HEK293 (cell line): ENCODE measurements around the gene SCGB3A2.

Source experiments
- CTCF ChIA-PET: fragments of 350-600 bp; formaldehyde crosslinking; extraction: SDS; loops from one replicate; lab custom pipeline; 2021; ENCODE audit warnings: antibody characterized with exemption; lab: Yijun Ruan, JAX
- POLR2A ChIA-PET: fragments of 300-600 bp; formaldehyde crosslinking; extraction: SDS; loops from one replicate; lab custom pipeline; 2020; ENCODE audit warnings: antibody characterized with exemption, inconsistent platforms; lab: Yijun Ruan, JAX
- H3K27ac ChIP-seq: fragments of 200-500 bp; sonication (Bioruptor generic); 2 replicates; pipeline ENCODE4 v1.5.1; 2014; ENCODE audit warnings: low read depth, low read length, control low read depth, inconsistent platforms; ENCODE audit errors: extremely low read depth
- H3K36me3 ChIP-seq, 2 experiments: fragments of 200-500 bp in 1 of 2; sonication (Bioruptor generic) in 1 of 2; 1 replicate in 1 of 2; 2 replicates in 1 of 2; pipeline ENCODE4 v1.5.1; 2014 to 2017; ENCODE audit warnings: inconsistent platforms in 2 of 2, low read length in 2 of 2; ENCODE audit not compliant: control insufficient read depth in 2 of 2, insufficient read depth in 1 of 2
- H3K4me1 ChIP-seq: fragments of 200-500 bp; sonication (Bioruptor generic); 2 replicates; pipeline ENCODE4 v1.5.1; 2014; ENCODE audit warnings: mild to moderate bottlenecking, low read length, inconsistent platforms; ENCODE audit not compliant: control insufficient read depth, insufficient read depth
- H3K4me3 ChIP-seq: 2 replicates; pipeline ENCODE4 v1.5.1; 2011; ENCODE audit warnings: low read depth, mild to moderate bottlenecking, control low read depth, low read length, moderate library complexity
- H3K9me3 ChIP-seq: fragments of 200-500 bp; sonication (Bioruptor generic); 2 replicates; pipeline ENCODE4 v1.5.1; 2014; ENCODE audit warnings: low read depth, low read length, inconsistent platforms; ENCODE audit not compliant: control insufficient read depth, insufficient read depth
- MYNN ChIP-seq: fragments of 450-650 bp; formaldehyde crosslinking; IDR thresholded peaks from 2 replicates; pipeline ENCODE4 v1.5.1; 2016; ENCODE audit warnings: missing biosample characterization, missing genetic modification characterization, borderline replicate concordance
- MZF1 ChIP-seq: fragments of 450-650 bp; formaldehyde crosslinking; IDR thresholded peaks from 2 replicates; pipeline ENCODE4 v1.5.1; 2017; ENCODE audit warnings: missing biosample characterization, missing genetic modification characterization, borderline replicate concordance
- OVOL3 ChIP-seq: fragments of 450-650 bp; formaldehyde crosslinking; IDR thresholded peaks from 2 replicates; pipeline ENCODE4 v1.5.1; 2016; ENCODE audit warnings: missing biosample characterization, missing genetic modification characterization
- SALL2 ChIP-seq: fragments of 450-650 bp; formaldehyde crosslinking; IDR thresholded peaks from 2 replicates; pipeline ENCODE4 v1.5.0; 2017; ENCODE audit warnings: missing biosample characterization, mild to moderate bottlenecking, missing genetic modification characterization, borderline replicate concordance
- TCF7L2 ChIP-seq: IDR thresholded peaks from 2 replicates; pipeline ENCODE4 v1.6.1; 2011; ENCODE audit warnings: low read depth, mild to moderate bottlenecking, inconsistent platforms, low read length, moderate library complexity, borderline replicate concordance
- ZBTB7A ChIP-seq: fragments of 450-650 bp; formaldehyde crosslinking; IDR thresholded peaks from 2 replicates; pipeline ENCODE4 v1.5.1; 2016; ENCODE audit warnings: low read depth, missing biosample characterization, missing genetic modification characterization
- ZNF10 ChIP-seq: fragments of 450-650 bp; formaldehyde crosslinking; IDR thresholded peaks from 2 replicates; pipeline ENCODE4 v1.5.1; 2017; ENCODE audit warnings: missing biosample characterization, missing genetic modification characterization
- ZNF114 ChIP-seq: fragments of 450-650 bp; formaldehyde crosslinking; IDR thresholded peaks from 2 replicates; pipeline ENCODE4 v1.5.0; 2017; ENCODE audit warnings: missing biosample characterization, missing genetic modification characterization
- ZNF138 ChIP-seq: fragments of 450-650 bp; formaldehyde crosslinking; IDR thresholded peaks from 2 replicates; pipeline ENCODE4 v1.5.1; 2016; ENCODE audit warnings: missing biosample characterization, missing genetic modification characterization, borderline replicate concordance
- ZNF155 ChIP-seq: fragments of 450-650 bp; formaldehyde crosslinking; IDR thresholded peaks from 2 replicates; pipeline ENCODE4 v1.5.1; 2016; ENCODE audit warnings: missing biosample characterization, missing genetic modification characterization
- ZNF24 ChIP-seq: fragments of 450-650 bp; formaldehyde crosslinking; IDR thresholded peaks from 2 replicates; pipeline ENCODE4 v1.5.1; 2016; ENCODE audit warnings: missing biosample characterization, missing genetic modification characterization
- ZNF274 ChIP-seq, 2 experiments: fragments of 200-500 bp in 1 of 2; fragments of 450-650 bp in 1 of 2; sonication (Bioruptor generic) in 1 of 2; formaldehyde crosslinking in 1 of 2; IDR thresholded peaks; 2 replicates each; pipeline versions ENCODE4 v1.5.1 to v1.6.1; 2014 to 2016; ENCODE audit warnings: borderline replicate concordance in 1 of 2, inconsistent platforms in 1 of 2, low read length in 1 of 2, missing biosample characterization in 1 of 2, missing genetic modification characterization in 1 of 2
- ZNF324 ChIP-seq: fragments of 450-650 bp; formaldehyde crosslinking; IDR thresholded peaks from 2 replicates; pipeline ENCODE4 v1.5.1; 2016; ENCODE audit warnings: missing biosample characterization, missing genetic modification characterization
- ZNF341 ChIP-seq: fragments of 450-650 bp; formaldehyde crosslinking; IDR thresholded peaks from 2 replicates; pipeline ENCODE4; 2016; ENCODE audit warnings: low read depth, missing biosample characterization, missing genetic modification characterization
- ZNF416 ChIP-seq: fragments of 450-650 bp; formaldehyde crosslinking; IDR thresholded peaks from 2 replicates; pipeline ENCODE4 v1.5.1; 2016; ENCODE audit warnings: missing biosample characterization, missing genetic modification characterization
- ZNF433 ChIP-seq: fragments of 450-650 bp; formaldehyde crosslinking; IDR thresholded peaks from 2 replicates; pipeline ENCODE4 v1.5.1; 2016; ENCODE audit warnings: missing biosample characterization, missing genetic modification characterization, low read depth
- ZNF48 ChIP-seq: fragments of 450-650 bp; formaldehyde crosslinking; IDR thresholded peaks from 2 replicates; pipeline ENCODE4 v1.5.1; 2016; ENCODE audit warnings: missing biosample characterization, missing genetic modification characterization
- ZNF530 ChIP-seq: fragments of 450-650 bp; formaldehyde crosslinking; IDR thresholded peaks from 2 replicates; pipeline ENCODE4 v1.5.1; 2016; ENCODE audit warnings: low read depth, missing biosample characterization, missing genetic modification characterization
- ZNF548 ChIP-seq: fragments of 450-650 bp; formaldehyde crosslinking; IDR thresholded peaks from 2 replicates; pipeline ENCODE4 v1.5.1; 2016; ENCODE audit warnings: missing biosample characterization, missing genetic modification characterization
- ZNF561 ChIP-seq: fragments of 450-650 bp; IDR thresholded peaks from 2 replicates; pipeline ENCODE4 v1.5.1; 2018; ENCODE audit warnings: missing biosample characterization, missing genetic modification characterization, borderline replicate concordance
- ZNF600 ChIP-seq: fragments of 450-650 bp; formaldehyde crosslinking; IDR thresholded peaks from 2 replicates; pipeline ENCODE4 v1.5.1; 2016; ENCODE audit warnings: missing biosample characterization, missing genetic modification characterization
- ZNF621 ChIP-seq: fragments of 450-650 bp; formaldehyde crosslinking; IDR thresholded peaks from 2 replicates; pipeline ENCODE4 v1.5.1; 2017; ENCODE audit warnings: missing biosample characterization, missing genetic modification characterization
- ZNF747 ChIP-seq: fragments of 450-650 bp; formaldehyde crosslinking; IDR thresholded peaks from 2 replicates; pipeline ENCODE4 v1.5.1; 2016; ENCODE audit warnings: missing biosample characterization, missing genetic modification characterization
- ZNF777 ChIP-seq: fragments of 450-650 bp; formaldehyde crosslinking; IDR thresholded peaks from 2 replicates; pipeline ENCODE4 v1.5.1; 2017; ENCODE audit warnings: missing biosample characterization, missing genetic modification characterization, borderline replicate concordance
- ZSCAN30 ChIP-seq: fragments of 450-650 bp; IDR thresholded peaks from 2 replicates; pipeline ENCODE4 v1.5.1; 2018; ENCODE audit warnings: missing biosample characterization, mild to moderate bottlenecking, missing genetic modification characterization, moderate library complexity
- TF ChIP-seq, protein P1 (sequence below): fragments of 450-650 bp; formaldehyde crosslinking; IDR thresholded peaks from 2 replicates; pipeline ENCODE4 v1.5.1; 2016; ENCODE audit warnings: missing biosample characterization, missing genetic modification characterization
- TF ChIP-seq, protein P2 (sequence below): fragments of 450-650 bp; formaldehyde crosslinking; IDR thresholded peaks from 2 replicates; pipeline ENCODE4 v1.5.1; 2016; ENCODE audit warnings: missing biosample characterization, missing genetic modification characterization
- TF ChIP-seq, protein P3 (sequence below): fragments of 450-650 bp; formaldehyde crosslinking; IDR thresholded peaks from 2 replicates; pipeline ENCODE4 v1.5.1; 2016; ENCODE audit warnings: missing biosample characterization, missing genetic modification characterization
- TF ChIP-seq, protein P4 (sequence below): fragments of 450-650 bp; formaldehyde crosslinking; IDR thresholded peaks from 2 replicates; pipeline ENCODE4 v1.5.1; 2016; ENCODE audit warnings: missing biosample characterization, missing genetic modification characterization

The SCGB3A2 gene

DNA sequence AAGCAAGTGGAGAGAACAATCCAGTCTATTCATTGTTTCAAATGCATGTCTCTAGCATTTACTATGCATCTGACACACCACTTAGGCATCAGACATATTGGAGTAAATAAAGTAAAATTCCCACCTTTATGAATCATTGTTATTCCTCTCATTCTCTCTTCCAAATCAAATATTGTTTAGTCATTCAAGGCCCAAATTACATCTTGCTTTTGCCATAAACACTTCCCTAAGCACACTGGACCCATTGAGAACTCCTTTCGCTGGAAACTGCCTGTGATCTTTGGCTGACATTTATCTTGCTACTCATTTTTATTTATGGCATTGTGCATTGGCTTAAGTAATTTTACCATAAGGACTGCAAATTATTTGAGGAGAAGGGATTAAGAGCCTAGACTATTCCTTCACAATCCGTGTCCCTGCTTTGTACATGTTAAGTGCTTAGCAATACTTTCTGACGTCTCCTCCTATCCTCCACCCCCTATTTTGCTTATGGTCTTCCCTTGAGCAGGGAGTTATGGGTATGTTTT, 20.4 kb downstream of the SCGB3A2 start (continued):
- TF ChIP-seq ZNF561 (tag by site-specific recombination) (no peak), ZNF114 (no peak)

DNA sequence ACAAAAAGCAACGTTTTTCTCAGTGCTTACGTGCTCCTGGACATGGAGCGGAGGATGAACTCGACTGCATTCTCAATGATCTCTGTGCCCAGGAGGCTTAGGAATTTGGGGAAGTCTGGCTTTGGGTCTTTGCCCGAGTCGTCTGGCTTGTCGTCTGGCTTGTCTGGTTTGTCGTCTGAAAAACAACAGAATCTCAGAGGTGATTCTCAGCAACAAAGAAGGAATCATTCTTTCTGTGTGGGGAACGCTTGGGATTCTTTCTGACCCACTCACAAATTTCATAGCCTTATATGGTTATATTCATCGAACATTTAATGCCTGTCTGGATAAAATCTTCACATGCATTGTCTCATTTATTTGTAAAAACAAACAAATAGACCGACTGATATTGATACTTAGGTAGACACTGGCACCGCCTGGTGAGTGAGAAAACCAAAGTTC, 23.1 kb downstream of the SCGB3A2 start:
- H3K9me3 ChIP-seq = no peaks in the 10 kb centered on the region

DNA sequence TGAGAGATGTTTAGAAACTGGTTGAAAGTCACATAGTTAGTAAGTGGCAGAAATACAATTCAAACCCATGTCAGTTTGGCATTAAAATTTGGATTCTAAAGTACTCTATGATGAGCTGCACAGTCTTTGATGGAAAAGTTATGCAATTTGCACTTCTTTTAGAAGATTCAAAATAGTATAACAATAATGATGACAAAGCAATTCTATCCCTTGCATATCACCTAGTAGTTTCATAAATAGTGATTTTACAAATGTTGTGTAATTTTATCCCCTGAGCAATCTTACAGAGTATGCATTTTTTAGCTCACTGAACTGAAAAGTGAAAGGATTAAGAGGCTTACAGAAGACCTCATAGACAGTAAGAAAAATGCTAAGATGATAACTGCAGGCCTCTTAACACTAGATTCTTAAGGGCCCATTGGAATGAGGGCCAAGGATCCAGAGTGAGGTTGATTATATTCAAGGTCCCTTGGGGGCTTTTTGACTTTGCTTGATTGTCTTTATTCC, 24.2 kb downstream of the SCGB3A2 start:
- no peaks in the 10 kb centered on the region for H3K9me3 ChIP-seq
- ChIA-PET CTCF (interaction anchor here (0.5 to 0.8 kb wide), 2 partner anchors 15 to 45 kb away, joined by 3 read pairs; no protein-coding TSS in a partner anchor), POLR2A (no interaction called here)
- H3K27ac ChIP-seq = no peak overlapping the region
- H3K4me1 ChIP-seq = no peaks in the 10 kb centered on the region
- no peaks in the 10 kb centered on the region for H3K36me3 ChIP-seq
- no peak overlapping the region for H3K4me3 ChIP-seq
- TF ChIP-seq ZNF433 (tag by site-specific recombination) (no peak), SALL2 (tag by site-specific recombination) (no peak), ZNF548 (tag by site-specific recombination) (no peak), MZF1 (no peak), ZNF341 (tag by site-specific recombination) (no peak), ZNF416 (no peak), ZNF747 (tag by site-specific recombination) (no peak), ZNF530 (tag by site-specific recombination) (no peak), ZNF48 (no peak), ZNF274 (IDR thresholded peaks at IDR 0.05; ENCODE audit: low read length) (no peak), ZNF274 (tag by site-specific recombination; IDR thresholded peaks at IDR 0.05; ENCODE audit: borderline replicate concordance) (no peak), TCF7L2 (no peak), ZBTB7A (tag by site-specific recombination) (no peak), ZNF10 (tag by site-specific recombination) (no peak), ZNF155 (tag by site-specific recombination) (no peak)
- TF ChIP-seq, protein P1, sequence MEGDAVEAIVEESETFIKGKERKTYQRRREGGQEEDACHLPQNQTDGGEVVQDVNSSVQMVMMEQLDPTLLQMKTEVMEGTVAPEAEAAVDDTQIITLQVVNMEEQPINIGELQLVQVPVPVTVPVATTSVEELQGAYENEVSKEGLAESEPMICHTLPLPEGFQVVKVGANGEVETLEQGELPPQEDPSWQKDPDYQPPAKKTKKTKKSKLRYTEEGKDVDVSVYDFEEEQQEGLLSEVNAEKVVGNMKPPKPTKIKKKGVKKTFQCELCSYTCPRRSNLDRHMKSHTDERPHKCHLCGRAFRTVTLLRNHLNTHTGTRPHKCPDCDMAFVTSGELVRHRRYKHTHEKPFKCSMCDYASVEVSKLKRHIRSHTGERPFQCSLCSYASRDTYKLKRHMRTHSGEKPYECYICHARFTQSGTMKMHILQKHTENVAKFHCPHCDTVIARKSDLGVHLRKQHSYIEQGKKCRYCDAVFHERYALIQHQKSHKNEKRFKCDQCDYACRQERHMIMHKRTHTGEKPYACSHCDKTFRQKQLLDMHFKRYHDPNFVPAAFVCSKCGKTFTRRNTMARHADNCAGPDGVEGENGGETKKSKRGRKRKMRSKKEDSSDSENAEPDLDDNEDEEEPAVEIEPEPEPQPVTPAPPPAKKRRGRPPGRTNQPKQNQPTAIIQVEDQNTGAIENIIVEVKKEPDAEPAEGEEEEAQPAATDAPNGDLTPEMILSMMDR (tag by site-specific recombination) = no peak
- TF ChIP-seq, protein P2, sequence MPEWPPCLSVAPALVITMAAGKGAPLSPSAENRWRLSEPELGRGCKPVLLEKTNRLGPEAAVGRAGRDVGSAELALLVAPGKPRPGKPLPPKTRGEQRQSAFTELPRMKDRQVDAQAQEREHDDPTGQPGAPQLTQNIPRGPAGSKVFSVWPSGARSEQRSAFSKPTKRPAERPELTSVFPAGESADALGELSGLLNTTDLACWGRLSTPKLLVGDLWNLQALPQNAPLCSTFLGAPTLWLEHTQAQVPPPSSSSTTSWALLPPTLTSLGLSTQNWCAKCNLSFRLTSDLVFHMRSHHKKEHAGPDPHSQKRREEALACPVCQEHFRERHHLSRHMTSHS (tag by site-specific recombination) = no peak

More for the DNA sequence above, 23.1 kb downstream of the SCGB3A2 start:
- Histone ChIP-seq H3K4me1 (no peaks in the 10 kb centered on the region), H3K27ac (no peak overlapping the region), H3K4me3 (no peak overlapping the region)
- ChIA-PET POLR2A (no interaction called here), CTCF (interaction anchor here (0.6 to 1.5 kb wide), 2 partner anchors 15 to 1104 kb away, joined by 3 read pairs; no protein-coding TSS in a partner anchor)
- TF ChIP-seq ZSCAN30 (no peak), MYNN (tag by site-specific recombination) (no peak), ZNF138 (tag by site-specific recombination) (no peak), ZNF24 (tag by site-specific recombination) (no peak), ZNF324 (tag by site-specific recombination) (no peak), ZNF600 (tag by site-specific recombination) (no peak), ZNF777 (tag by site-specific recombination) (no peak), OVOL3 (no peak), ZNF621 (tag by site-specific recombination) (no peak), ZNF561 (tag by site-specific recombination) (no peak)
- TF ChIP-seq, protein P3, sequence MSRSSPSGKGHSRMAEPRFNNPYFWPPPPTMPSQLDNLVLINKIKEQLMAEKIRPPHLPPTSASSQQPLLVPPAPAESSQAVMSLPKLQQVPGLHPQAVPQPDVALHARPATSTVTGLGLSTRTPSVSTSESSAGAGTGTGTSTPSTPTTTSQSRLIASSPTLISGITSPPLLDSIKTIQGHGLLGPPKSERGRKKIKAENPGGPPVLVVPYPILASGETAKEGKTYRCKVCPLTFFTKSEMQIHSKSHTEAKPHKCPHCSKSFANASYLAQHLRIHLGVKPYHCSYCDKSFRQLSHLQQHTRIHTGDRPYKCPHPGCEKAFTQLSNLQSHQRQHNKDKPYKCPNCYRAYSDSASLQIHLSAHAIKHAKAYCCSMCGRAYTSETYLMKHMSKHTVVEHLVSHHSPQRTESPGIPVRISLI = no peak
- TF ChIP-seq, protein P4, sequence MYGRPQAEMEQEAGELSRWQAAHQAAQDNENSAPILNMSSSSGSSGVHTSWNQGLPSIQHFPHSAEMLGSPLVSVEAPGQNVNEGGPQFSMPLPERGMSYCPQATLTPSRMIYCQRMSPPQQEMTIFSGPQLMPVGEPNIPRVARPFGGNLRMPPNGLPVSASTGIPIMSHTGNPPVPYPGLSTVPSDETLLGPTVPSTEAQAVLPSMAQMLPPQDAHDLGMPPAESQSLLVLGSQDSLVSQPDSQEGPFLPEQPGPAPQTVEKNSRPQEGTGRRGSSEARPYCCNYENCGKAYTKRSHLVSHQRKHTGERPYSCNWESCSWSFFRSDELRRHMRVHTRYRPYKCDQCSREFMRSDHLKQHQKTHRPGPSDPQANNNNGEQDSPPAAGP (tag by site-specific recombination) = no peak
- TF ChIP-seq, all 188 proteins: peak for 0
- H3K36me3 ChIP-seq = no peaks in the 10 kb centered on the region
